GM18520 (cell line): ENCODE data around the gene TGFBR3.
"Not testable (repeated sequence)": the region's sequence is repeated elsewhere in the genome, so short reads cannot be mapped to it uniquely, and the experiment has no call there.

Experiments used
- ATAC-seq: cut with Tn5 transposase; IDR thresholded peaks from one replicate; pipeline ENCODE4 v1.9.1; 2021; ENCODE audit not compliant: unreplicated experiment

Gene TGFBR3

DNA sequence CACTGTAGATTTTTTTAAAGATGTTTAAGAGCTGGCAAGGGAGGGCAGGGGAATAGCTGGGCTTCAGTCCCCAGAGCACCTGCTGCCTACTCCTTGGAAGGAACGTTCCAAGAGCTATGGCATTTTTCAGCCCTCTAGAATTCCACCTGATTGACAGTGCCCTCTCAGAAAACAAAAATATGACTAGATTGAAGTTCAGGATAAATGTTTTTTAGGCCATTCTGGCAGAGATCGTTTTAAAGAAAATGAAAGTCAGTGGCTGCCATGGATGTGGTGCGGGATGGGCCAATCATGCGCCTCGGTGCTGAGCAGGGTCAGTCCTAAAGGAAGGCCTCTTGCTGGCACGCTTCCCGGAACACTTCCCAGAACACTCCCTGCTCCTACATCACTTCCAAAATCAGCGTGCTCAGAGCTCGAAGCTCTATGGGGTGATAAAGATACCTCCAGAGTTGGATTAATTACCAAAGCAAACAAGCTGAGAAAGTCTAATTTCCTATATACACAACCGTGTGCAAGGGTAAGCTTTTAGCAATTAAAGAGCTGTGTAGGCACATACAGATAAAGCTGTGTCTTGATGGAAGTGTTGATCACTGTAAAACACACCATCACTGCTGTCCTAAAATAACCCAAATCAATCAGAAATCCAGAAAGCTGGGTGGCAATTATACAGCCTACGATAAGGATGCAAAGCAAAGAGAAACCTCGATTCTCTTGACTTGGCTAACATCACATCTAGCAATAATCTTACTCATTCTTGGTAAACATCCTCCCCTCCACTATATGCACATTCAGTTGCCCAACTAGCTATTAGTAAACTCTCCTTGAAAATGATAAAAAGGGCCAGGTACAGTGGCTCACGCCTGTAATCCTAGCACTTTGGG, 34.6 kb downstream of the TGFBR3 start:
- no peak for ATAC-seq

DNA sequence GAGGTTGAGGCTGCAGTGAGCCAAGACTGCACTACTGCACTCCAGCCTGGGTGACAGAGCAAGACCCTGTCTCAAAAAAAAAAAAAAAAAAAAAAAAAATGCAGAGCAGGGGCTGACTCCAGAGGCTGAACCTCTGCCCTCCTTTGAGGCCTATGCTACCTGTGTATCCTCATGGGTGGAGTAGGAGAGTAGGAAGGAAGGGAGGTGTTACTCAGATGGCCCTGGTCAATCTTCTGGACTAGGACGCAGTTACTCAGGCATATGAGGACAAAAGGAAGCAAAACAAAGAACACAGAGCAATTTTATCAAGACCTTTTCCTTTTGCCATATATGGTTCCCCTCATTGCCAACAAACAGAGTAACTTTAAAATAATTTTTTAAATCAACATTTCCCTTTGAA, 35.2 kb downstream of the TGFBR3 start:
- no peak for ATAC-seq

DNA sequence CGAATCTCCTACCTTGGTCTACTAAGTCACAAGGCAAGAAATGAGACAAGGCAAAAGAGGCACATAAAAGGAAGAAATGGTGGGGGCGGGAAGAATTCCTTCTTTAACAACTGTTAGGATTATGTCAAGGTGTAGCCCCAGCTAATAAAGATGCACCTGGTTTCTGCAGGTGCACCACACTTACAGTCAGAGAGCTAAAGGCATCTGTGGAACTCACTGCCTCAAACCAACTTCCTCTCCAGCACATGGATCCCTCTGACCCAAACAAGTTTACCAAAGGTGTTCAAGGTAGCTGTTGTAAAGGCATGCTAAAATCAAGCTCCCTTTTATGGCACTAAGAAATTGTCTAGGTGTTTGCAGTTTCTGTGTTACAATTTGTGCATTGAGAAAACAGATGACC, 38.1 kb downstream of the TGFBR3 start:
- ATAC-seq: no peak

DNA sequence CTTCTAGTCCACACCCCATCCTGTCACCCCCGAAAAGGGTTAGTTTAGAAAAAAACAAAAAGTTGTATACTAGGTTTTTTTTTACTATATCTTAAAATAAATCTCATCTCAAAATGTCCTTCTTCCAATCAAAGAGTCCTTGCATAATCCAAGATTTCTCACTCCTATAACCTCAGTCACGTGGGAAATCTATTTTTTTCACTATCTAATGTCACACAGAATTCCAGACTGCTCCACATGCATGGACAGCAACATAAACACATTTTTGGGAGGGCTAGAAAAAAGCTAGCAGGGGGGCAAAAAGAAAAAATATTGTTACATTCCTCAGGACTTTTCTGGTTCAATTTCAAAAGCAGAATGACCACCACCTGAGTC, 39.3 kb downstream of the TGFBR3 start:
- no peak for ATAC-seq

DNA sequence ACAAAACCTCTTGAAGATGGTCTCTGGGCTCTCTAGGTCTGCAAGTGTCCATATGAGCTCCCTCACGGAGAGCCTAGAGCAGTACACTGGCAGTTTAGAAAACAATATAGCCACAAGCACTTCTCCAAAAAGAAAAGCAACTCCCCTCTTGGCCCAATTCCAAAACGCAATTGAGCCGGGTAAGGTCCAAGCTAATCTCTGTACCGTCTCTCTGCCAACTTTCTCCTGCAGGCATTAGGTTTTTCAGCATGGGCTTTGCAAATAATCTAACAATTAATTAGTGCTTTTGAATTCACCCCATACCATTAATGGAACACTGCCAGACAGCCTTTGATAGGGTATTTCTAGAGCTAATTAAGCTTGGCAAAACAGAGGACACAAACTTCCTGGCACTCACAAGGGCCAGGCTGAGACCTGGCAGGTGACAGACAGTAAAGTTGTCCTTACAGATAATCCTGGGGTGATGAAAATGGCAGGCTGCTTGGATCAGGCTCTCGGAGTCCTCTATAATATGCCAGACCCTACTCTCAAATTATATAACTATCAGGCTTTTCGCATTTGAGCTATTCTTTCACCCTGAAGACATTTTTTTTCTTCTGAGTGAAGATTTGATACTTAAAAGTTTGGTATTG, 39.8 kb downstream of the TGFBR3 start:
- ATAC-seq: no peak

DNA sequence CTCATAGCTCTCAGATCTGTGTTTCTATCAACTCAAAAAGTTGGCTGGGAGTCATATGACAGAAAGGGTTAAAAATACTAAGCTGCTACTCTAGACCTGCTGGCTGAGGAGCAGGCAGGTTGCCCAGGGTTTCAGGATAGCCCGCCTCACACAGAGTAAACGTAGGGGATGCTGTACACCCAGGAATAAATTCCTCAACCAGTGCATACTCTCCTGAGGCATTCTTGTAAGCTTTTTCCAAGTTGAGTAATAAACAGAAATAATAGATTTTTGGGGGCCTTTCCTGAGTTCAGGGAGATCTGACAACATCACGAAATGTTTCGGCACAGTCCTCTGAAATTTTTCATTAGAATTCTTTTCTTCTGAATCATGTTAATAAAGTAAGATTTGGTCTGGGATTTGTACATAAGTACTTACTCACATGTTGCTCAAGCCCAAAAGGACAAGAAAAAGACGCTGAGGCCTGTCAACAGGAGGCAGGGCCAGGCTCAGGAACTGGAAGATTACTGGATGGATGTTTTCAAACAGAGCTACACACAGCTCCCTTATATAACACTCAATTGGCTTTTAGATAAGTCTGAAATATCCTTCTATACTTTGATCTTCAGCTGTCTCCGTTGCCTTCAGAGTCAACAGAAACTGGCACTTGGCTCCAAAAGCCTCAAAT, 41.0 kb downstream of the TGFBR3 start:
- ATAC-seq: no peak

DNA sequence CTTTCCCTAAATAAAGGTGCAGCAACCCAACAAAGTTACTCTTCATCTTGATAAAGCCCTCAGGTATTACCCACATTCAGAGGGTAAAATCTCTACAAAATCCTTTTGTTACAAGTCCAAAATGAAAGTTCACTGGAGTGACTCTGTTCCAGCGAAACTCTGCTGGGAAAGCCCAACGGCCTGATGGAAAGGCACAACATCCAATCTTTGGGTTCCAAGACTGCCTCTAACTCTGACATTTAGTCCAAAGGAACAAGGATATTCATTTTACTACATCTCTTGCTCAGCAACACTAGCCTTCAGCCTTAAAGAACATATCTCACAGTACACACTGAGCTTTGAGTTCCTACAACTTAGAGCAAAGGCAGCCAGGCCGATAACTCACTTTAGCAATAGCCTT, 42.1 kb downstream of the TGFBR3 start:
- no peak for ATAC-seq

DNA sequence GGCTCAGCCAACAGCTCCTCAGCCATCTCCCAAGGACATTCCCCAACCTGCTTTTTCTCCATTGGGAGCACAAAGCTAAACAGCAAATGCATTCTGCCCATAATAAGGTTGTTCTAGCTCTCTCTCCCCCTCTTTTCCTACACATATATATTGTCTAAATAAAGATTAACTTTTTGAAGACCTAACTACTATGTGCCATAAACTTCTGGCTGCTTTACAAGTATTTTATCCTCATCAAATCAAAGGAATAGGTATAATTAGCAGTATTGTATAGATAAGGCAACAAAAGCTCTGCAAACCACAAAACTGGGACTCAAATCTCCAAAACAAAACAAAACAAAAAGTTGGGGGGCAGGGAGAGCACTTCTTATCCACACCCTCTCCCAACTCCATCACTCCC, 43.4 kb downstream of the TGFBR3 start:
- ATAC-seq: no peak

DNA sequence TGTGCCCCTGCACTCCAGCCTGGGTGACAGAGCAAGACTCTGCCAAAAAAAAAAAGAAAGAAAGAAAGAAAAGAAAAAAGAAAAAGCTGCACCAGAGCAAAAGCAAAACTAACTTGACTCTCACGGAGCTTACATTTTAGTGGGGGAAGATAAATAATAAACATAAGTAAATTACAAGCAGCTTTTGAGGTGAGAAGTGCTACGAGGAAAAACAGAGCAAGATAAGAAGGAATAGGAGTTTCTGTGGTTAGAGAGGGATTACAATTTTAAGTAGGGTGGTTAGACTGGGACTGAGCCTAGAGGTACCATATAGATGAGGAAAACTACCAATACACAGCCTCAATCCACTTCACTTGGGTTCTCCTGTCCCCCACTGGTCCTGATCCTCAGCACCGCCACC, 43.9 kb downstream of the TGFBR3 start:
- no peak for ATAC-seq

DNA sequence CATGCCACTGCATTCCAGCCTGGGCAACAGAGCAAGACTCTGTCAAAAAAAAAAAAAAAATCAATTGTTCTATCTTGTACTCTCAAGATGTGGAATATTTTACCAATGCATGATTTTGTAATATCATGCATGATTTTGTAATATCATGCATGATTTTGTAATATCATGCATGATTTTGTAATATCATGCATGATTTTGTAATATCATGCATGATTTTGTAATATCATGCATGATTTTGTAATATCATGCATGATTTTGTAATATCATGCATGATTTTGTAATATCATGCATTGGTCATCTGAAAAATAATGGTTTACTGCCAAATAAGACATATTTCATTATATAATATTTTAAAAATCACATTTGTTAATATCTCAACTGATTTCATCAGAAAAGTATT, 45.7 kb downstream of the TGFBR3 start:
- ATAC-seq: not testable (repeated sequence)

DNA sequence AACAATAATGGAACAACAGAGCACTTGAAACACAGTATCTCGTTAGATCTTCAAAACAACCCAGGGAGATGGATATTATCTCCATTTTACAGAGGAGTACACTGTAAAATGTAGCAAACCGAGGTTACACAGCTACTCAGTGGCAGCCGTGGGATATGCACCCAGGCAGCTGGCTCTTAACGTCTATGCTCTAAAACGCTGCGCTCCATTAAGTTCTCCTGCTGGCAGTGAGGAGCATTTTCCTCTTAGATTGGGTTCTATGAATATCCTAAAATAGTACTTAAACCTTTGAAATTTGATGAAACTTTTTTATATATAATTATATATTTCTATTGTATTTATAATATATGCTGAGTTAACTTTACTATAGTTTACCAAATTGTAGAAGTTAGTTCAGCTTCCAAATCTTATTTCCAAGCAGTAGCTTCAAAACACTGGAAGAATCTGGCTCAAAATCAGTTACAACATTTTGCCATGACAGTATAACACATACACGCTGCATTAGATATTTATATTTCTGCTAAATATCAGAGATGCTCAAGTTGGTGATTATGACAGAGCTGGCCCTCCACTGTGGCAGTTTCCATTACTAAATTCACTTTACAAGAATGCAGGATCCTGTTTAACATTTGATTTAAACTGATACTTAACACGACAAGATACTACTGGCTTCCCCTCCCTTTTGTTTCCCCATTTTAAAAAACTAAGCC, 49.5 kb downstream of the TGFBR3 start:
- ATAC-seq: no peak

DNA sequence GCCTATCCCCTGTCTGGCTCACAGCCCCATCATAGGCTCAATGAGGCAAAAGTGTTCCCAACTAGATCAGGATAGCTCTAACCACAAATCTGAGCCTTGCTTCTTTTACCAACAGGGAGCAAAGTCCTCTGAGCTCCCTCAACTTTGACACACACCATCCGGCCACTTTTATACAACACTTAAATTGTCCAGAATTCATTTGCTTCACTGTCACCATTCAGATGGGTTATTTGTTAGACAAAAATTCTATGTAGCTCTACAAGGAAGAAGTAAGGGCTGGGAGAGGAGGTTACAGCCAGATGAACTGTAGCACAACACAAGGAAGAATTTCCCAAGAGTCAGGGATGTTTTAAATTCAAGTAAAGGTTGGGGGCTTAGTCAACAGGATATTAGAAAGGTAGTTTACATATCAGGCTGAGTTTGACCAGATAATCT, 50.8 kb downstream of the TGFBR3 start:
- no peak for ATAC-seq

DNA sequence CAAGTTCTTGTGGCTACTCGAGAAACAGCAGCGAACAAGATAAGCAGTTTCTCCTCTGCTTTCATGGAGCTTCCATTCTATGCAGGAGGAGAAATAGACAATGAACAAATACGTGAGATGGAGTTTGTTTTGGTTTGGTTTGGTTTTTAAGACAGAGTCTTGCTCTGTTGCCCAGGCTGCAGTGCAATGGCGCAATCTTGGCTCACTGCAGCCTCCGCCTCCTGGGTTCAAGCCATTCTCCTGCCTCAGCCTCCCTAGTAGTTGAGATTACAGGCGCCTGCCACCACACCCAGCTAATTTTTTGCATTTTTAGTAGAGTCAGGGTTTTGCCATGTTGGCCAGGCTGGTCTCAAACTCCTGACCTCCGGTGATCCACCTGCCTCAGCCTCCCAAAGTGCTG, 51.4 kb downstream of the TGFBR3 start:
- not testable (repeated sequence) for ATAC-seq

DNA sequence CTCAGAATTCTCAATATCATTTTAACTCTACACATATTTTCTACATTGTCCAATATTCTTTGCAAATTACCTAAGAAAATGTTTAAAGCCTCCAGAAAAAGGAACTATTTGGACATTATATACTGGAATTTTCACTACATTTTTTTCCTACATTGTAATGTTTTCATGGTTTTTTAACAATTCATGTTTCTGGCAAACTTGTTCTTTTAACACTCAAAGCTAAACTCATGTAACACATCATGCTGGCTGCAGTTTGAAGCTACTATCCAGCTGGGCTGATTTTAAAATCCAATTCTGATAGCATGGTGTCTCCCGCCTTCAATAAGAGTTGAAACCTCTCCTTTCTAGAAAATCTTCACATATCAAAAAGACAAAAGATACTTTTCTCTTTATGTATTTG, 52.0 kb downstream of the TGFBR3 start:
- ATAC-seq: no peak

DNA sequence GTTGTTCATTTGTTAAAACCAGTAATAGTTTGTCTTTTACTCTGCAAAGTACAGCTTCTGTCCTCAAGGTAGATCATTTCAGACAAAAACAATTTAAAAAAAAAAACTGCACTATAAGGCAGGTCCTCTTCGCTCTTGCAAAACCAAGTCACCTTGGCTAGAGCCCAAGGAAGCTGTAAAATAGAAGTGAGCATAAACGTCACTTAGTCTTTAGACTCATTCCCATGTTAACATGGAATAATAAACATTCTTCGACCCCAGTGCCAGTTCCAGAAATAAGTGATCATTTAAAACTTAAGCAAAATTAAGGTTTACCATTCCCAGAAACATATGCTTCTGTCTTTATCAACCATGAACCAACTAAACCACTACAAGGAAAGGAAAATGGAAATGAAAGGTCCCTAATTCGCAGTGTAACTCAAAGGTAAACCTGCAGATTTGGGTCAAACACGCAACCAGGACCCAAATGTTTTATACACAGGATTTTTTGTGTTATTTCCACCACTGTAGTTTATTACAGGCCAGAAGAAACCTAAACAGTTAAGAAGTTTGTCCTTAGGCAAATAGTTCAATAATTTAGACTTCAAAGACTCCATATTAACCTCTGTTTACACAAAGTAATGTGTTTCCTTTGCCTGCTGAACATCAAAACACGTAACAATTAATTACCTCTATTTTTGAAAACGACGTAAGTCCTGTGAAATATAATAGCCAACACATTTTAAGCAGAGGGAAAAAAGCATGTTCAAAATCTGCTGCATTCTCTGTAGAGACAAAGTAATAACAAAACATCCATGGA, 54.6 kb downstream of the TGFBR3 start:
- no peak for ATAC-seq

DNA sequence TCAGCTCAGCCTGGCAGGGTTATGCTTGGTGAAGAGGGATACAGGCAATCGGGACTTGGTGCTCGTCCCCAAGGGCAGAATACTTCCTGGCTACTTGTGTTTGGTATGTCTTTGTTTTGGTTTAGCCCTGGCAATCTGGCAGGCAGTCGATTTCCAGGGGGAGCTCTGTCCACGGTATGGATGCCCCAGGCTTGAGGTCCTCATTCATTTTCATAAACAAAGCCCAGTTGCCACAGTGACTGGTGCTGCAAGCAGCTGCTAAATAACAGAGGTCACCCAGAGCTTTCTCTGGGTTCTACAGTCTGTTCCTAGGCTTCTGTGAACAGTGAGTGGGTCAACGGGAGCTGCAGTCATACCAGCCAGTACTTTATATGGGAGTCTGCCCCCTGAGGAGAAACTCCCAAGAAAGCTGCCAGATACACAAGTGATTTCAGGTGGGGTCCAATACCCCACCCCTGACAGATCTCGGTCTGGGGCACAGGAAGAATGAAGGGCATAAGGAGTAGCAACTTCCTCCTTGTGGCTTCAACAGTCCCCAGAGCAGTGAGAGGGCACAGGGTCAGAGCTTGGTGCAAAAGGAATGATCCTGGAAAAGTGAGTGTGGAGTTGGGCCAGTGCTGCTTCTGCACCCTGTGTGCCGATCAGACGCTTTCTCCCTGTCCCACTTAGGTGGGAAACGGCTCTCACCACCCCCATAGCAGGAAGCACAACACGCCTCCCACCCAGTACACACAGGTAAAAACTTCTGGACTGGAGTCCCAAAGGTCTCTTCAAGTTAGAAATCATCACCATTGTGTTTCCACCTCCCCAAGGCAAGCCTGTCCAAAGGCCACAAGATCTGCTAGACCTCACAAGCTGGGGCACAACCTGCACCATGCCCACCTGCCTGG, 55.5 kb downstream of the TGFBR3 start:
- no peak for ATAC-seq

DNA sequence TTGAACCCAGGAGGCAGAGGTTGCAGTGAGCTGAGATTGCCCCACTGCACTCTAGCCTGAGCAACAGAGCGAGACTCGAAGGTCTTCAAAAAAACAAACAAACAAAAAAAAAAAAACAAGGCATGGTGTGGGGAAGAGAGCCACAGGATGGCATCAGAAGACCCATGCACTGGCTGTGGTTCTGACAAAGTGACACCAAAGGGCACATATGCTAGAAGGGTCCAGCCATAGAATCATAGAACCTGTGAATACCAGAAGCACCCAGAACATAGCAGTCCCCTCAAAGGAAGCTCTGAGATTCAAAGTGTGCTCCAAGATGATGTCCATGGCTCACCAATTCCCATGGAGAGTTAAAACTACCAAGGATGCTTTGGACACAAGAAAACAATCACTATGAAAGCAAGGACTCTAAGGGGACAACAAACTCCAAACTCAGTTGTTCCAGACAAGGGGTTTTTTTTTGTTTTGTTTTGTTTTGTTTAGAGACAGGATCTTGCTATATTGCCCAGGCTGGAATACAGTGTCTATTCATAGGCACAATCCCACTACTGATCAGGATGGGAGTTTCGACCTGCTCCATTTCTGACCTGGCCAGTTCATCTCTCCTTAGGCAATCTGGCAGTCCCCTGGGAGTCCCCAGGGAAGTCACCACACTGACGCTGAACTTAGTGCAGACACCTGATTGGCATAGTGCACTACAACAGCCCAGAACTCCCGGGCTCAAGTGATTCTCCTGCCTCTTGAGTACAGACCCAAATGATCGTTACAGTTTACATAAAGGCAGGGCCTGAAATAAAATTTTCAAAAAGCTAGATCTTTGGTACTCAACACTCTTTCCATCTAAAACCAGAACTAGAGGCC, 56.4 kb downstream of the TGFBR3 start:
- ATAC-seq: no peak

DNA sequence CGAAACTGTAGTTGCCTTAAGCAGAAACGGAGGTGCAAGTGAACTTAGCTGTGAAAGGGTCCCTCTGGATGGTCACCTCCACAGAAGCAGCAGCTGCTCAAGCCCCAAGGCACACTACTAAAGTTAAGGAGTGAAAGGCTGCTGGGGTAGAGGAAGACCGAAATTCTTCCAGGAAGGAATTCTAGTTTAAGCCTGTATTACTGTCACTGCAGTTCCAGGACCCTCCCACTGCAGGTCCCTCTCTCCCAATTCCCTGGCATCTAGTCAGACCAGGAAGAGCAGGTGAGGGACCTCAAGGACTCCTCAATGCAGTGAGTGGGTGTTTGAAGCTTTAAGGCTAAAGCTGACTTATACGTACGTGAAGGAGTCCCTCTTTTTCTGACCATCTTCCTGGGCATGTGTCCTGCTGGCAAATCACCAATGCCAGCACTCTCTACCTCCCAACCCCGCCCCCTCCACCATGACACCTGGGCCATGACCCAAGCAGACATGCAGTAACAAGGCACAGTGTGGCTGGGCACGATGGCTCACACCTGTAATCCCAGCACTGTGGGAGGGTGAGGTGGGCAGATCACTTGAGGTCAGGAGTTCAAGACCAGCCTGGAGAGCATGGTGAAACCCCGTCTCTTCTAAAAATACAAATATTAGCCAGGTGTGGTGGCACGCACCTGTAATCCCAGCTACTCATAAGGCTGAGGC, 57.2 kb downstream of the TGFBR3 start:
- no peak for ATAC-seq
